Right atrium auricular region (tissue), 2 donors: ENCODE data around the gene P3H3. TPM values are rescaled to one million over a fixed set of nuclear protein-coding genes. Genes with fewer than 3 reads are reported as not detected.

Experiments
- DNase-seq: peaks from one replicate; pipeline ENCODE4 v3.0.0-alpha.2; 2019; ENCODE audit warnings: low spot score
- H3K27ac ChIP-seq, 2 donors: fragments of 200-600 bp; sonication (generic); 1 replicate in 1 of 2; 2 replicates in 1 of 2; pipeline ENCODE4 v1.5.1; 2016 to 2019
- H3K27me3 ChIP-seq, 2 donors: fragments of 200-600 bp; sonication (generic); one replicate each; pipeline versions ENCODE4 v1.5.1 to v1.6.0; 2017 to 2019
- H3K36me3 ChIP-seq: fragments of 200-600 bp; sonication (generic); one replicate; pipeline ENCODE4 v1.5.1; 2016
- H3K4me1 ChIP-seq, 2 donors: fragments of 200-600 bp; sonication (generic); one replicate each; pipeline versions ENCODE4 v1.5.1 to v1.6.0; 2017 to 2019
- H3K4me3 ChIP-seq, 2 donors: fragments of 200-600 bp; sonication (generic); 1 replicate in 1 of 2; 2 replicates in 1 of 2; pipeline ENCODE4 v1.5.1; 2017 to 2019; ENCODE audit warnings: mild to moderate bottlenecking in 1 of 2, moderate library complexity in 1 of 2
- H3K9me3 ChIP-seq, 2 donors: fragments of 200-600 bp; sonication (generic); one replicate each; pipeline ENCODE4 v1.5.1; 2019
- CTCF ChIP-seq, 2 donors: fragments of 200-600 bp; sonication (generic); IDR thresholded peaks; one replicate each; pipeline ENCODE4 v1.5.1; 2019; ENCODE audit warnings: antibody characterized with exemption in 2 of 2
- total RNA-seq, 2 donors: library from RNA; depleted of rRNA; stranded (reverse); fragments of >200 nt; gene quantifications; one replicate each; pipeline ENCODE4 v1.1.0, GENCODE V29; 2016

P3H3 gene
- total RNA-seq, 2 donors from 2014 or later, result 7.0 to 11.0 TPM

GRCh38 chr12:6810758-6811157 lies 17.4 kb upstream of the P3H3 start:
- Histone ChIP-seq H3K9me3 (no peaks in the 10 kb centered on the region), H3K4me3 (no peak overlapping the region), H3K27ac (no peak overlapping the region), H3K27me3 (no peaks in the 10 kb centered on the region), H3K36me3 (no peaks in the 10 kb centered on the region), H3K4me1 (no peaks in the 10 kb centered on the region)
- no peak for TF ChIP-seq CTCF (IDR thresholded peaks at IDR 0.05)
- DNase-seq, result no peak

GRCh38 chr12:6813363-6813762 lies 14.8 kb upstream of the P3H3 start:
- Histone ChIP-seq H3K36me3 (no peaks in the 10 kb centered on the region), H3K4me1 (no peaks in the 10 kb centered on the region), H3K27ac (no peak overlapping the region), H3K27me3 (no peaks in the 10 kb centered on the region), H3K9me3 (no peaks in the 10 kb centered on the region), H3K4me3 (no peak overlapping the region)
- no peak for TF ChIP-seq CTCF (IDR thresholded peaks at IDR 0.05)
- no peak for DNase-seq

GRCh38 chr12:6816598-6816997 lies 11.6 kb upstream of the P3H3 start:
- no peak overlapping the region for H3K27ac ChIP-seq
- no peak for TF ChIP-seq CTCF (IDR thresholded peaks at IDR 0.05)
- no peaks in the 10 kb centered on the region for H3K27me3 ChIP-seq
- no peaks in the 10 kb centered on the region for H3K36me3 ChIP-seq
- H3K9me3 ChIP-seq, result no peaks in the 10 kb centered on the region
- peaks cover 3 to 9% of the 10 kb centered on the region in 2 donors for H3K4me1 ChIP-seq
- DNase-seq, result no peak
- H3K4me3 ChIP-seq, result no peak overlapping the region

GRCh38 chr12:6817098-6817497 lies 11.1 kb upstream of the P3H3 start:
- DNase-seq, result no peak
- Histone ChIP-seq H3K4me3 (no peak overlapping the region), H3K27me3 (no peaks in the 10 kb centered on the region), H3K27ac (no peak overlapping the region), H3K9me3 (no peaks in the 10 kb centered on the region), H3K4me1 (peaks cover 3 to 14% of the 10 kb centered on the region in 2 donors), H3K36me3 (no peaks in the 10 kb centered on the region)
- TF ChIP-seq CTCF (IDR thresholded peaks at IDR 0.05), result no peak

GRCh38 chr12:6817662-6818157 lies 10.5 kb upstream of the P3H3 start:
- H3K27me3 ChIP-seq, result no peaks in the 10 kb centered on the region
- H3K4me1 ChIP-seq, result peaks cover 3 to 19% of the 10 kb centered on the region in 2 donors
- H3K36me3 ChIP-seq, result no peaks in the 10 kb centered on the region
- TF ChIP-seq CTCF (IDR thresholded peaks at IDR 0.05), result no peak
- H3K27ac ChIP-seq, result no peak overlapping the region
- no peak overlapping the region for H3K4me3 ChIP-seq
- no peaks in the 10 kb centered on the region for H3K9me3 ChIP-seq
- no peak for DNase-seq

GRCh38 chr12:6818222-6818621 lies 10.0 kb upstream of the P3H3 start:
- no peak for DNase-seq
- Histone ChIP-seq H3K27me3 (no peaks in the 10 kb centered on the region), H3K9me3 (no peaks in the 10 kb centered on the region), H3K4me3 (no peak overlapping the region), H3K27ac (no peak overlapping the region), H3K4me1 (peaks cover 3 to 19% of the 10 kb centered on the region in 2 donors), H3K36me3 (no peaks in the 10 kb centered on the region)
- no peak for TF ChIP-seq CTCF (IDR thresholded peaks at IDR 0.05)
